Fibroblast of mammary gland (primary cell): ENCODE results near the gene ACP5.
A peak's percentile ranks its signal among the peaks of the same experiment; 100 is the strongest.
"Not testable (repeated sequence)": the region's sequence is repeated elsewhere in the genome, so short reads cannot be mapped to it uniquely, and the experiment has no call there.

ENCODE experiments used
- DNase-seq: peaks from one replicate; pipeline ENCODE4 v3.0.0-alpha.2; 2010; ENCODE audit warnings: low read depth
- H3K4me3 ChIP-seq: 2 replicates; pipeline ENCODE4 v1.5.1; 2011; ENCODE audit warnings: low read depth, mild to moderate bottlenecking, low read length, moderate library complexity; ENCODE audit not compliant: control insufficient read depth
- CTCF ChIP-seq: conservative IDR thresholded peaks from 2 replicates; pipeline ENCODE4 v1.5.1; 2011; ENCODE audit warnings: low read depth, low read length, inconsistent platforms; ENCODE audit not compliant: control insufficient read depth, insufficient read depth

ACP5 gene

GRCh38 chr19:11581740-11582139 is 4.3 kb upstream of the ACP5 start:
- H3K4me3 ChIP-seq: no peak overlapping the region
- peak; percentile 44 for DNase-seq
- no peak for TF ChIP-seq CTCF

DNA sequence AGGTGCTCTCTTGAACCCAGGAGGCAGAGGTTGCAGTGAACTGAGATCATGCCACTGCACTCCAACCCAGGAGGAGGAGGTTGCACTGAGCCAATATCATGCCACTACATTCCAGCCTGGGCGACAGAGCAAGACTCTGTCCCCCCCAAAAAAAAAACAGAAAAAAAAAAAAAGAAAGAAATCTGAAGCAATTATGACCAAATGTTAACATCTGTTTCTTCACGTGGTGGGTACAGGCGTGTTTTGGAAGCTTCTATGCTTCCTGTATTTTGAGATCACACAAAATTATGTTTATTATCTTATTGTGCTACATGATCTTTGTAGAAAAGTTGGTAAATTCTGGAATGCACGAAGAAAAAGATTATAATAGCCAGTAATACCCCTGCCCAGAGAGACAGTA is 2.7 kb upstream of the ACP5 start:
- no peak for TF ChIP-seq CTCF
- H3K4me3 ChIP-seq: no peak overlapping the region
- DNase-seq: no peak

GRCh38 chr19:11578258-11579142 is 1.1 kb upstream of the ACP5 start:
- TF ChIP-seq CTCF: no peak
- no peak for DNase-seq
- H3K4me3 ChIP-seq: no peak overlapping the region

DNA sequence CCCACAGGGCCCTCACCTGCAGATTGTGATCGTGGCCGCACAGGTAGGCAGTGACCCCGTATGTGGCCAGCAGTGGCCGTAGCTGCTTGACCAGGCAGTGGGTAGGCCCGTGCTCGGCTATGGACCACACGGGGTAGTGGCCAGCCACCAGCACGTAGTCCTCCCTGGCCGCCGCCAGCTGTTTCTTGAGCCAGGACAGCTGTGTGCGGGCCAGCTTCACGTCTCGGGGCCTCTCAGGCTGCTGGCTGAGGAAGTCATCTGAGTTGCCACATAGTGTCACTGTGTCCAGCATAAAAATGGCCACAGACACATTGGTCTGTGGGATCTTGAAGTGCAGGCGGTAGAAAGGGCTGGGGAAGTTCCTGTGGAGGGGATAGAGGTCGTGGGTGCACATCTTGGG is 1.2 kb downstream of the ACP5 start:
- no peak overlapping the region for H3K4me3 ChIP-seq
- no peak for TF ChIP-seq CTCF
- DNase-seq: no peak

DNA sequence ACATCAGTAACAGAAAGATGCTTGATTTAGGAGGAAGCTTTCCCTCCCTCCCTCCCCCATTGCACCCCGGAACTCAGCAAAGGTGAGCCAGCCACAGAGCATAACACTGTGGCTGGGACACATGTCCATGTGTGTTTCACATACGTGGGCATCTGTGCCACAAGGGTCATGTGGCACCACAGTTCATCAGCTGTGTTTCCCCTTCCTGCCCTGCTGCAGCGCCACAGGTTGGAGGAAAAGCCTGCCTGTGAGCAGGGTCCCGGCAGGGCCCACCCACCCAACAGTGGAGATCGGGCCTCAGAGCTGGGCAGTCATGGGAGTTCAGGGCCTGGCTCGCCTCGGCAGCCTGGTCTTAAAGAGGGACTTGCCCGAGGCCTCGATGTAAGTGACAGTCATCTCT is 2.8 kb downstream of the ACP5 start:
- TF ChIP-seq CTCF: no peak
- H3K4me3 ChIP-seq: no peak overlapping the region
- DNase-seq: no peak

- not testable (repeated sequence) for DNase-seq, H3K4me3 ChIP-seq
Observed at GRCh38 chr19:11573763-11574162, 3.7 kb downstream of the ACP5 start.

GRCh38 chr19:11573354-11573753 is 4.1 kb downstream of the ACP5 start:
- DNase-seq: not testable (repeated sequence)

DNA sequence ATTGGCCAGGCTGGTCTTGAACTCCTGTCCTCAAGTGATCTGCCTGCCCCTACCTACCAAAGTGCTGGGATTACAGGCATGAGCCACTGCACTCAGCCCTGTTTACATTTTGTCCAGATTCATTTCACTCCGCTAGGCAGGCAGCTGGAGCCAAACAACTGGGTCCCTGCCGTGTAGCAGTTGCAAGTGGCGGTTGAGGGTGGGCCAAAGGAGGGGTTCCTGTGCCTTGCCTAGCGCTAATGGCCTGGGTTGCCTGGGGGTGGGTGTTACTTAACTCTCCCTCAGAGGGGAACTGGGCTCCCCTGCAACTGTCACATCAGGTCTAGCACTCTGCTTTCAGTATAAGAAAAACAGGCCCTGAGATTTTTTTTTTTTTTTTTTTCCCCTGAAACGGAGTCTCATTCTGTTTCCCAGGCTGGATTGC is 7.4 kb downstream of the ACP5 start:
- H3K4me3 ChIP-seq: no peak overlapping the region
- TF ChIP-seq CTCF: no peak
- no peak for DNase-seq

More at GRCh38 chr19:11573354-11573753, 4.1 kb downstream of the ACP5 start:
- H3K4me3 ChIP-seq: not testable (repeated sequence)
